Sigmoid colon (tissue), 4 donors: ENCODE measurements around the gene RPEL1.

Experiments used
- CTCF ChIP-seq, 4 experiments: fragments of 450-650 bp in 3 of 4; fragments of 200-600 bp in 1 of 4; IDR thresholded peaks; one replicate each; pipeline ENCODE4 v1.5.1; 2016 to 2019; ENCODE audit warnings: antibody characterized with exemption in 4 of 4, mild to moderate bottlenecking in 3 of 4, moderate library complexity in 2 of 4
- POLR2AphosphoS5 ChIP-seq, 4 donors: sonication (generic); formaldehyde crosslinking; IDR thresholded peaks; one replicate each; pipeline ENCODE4 v1.6.1; 2017; ENCODE audit warnings: antibody characterized with exemption in 4 of 4

DNA sequence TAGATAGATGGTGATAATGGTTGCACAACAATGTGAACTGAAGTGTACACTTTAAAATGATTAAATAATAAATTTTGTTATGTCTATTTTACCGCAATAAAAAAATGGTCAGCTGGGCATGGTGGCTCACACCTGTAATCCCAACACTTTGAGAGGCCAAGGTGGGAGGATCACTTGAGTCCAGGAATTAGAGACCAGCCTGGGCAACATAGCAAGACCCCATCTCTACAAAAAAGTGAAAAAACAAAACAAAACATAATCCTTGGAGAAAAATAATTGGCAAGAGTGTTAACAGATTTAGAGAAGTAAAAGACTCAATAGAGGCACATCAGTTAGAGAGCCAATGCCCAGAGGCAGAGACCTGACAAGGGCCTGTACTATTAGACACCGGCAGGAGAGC lies 9.9 kb upstream of the RPEL1 start:
- TF ChIP-seq POLR2AphosphoS5 (IDR thresholded peaks at IDR 0.05): no peak
- no peak for TF ChIP-seq CTCF (IDR thresholded peaks at IDR 0.05)
